GM18909 (cell line): ENCODE data around the gene TOB1.

Experiments
- ATAC-seq: cut with Tn5 transposase; IDR thresholded peaks from one replicate; pipeline ENCODE4 v1.9.1; 2021; ENCODE audit warnings: mild to moderate bottlenecking; ENCODE audit not compliant: unreplicated experiment, poor library complexity

The TOB1 gene

DNA sequence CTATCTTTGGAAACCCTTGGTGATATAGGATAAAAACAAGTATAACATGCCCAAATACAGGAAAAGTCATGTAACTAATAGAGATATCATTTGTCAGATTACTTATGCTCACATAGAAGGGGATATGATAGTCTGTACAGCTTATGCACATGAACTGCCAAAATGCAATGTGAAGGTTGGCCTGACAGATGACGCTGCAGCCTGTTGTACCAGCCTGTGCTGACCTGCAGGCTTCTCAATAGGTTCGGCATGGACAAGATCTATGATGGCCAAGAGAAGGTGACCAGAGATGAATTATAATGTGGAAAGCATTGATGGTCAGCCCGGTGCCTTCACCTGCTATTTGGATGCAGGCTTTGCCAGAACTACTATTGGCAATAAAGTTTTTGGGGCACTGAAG is 18.1 kb downstream of the TOB1 start:
- ATAC-seq, result no peak

DNA sequence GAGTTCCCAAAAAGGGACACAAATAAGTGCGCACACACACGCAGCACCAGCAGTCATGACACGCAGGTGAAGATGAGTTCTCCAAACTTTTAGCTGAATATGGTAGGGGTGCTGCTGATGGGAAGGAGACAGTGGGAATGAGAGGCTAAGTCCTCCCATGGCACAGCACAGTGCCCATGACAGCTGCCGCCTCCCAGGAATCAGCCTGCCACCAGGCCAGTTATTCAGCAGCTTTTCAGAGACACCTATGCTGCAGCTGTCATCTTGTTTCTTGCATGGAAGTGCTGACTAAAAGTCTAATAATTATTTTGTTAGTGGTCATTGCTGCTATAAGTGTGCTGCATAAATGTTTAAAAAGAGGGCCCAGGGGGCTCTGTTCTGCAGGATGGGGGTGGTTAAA is 18.6 kb downstream of the TOB1 start:
- ATAC-seq, result no peak

GRCh38 chr17:50845240-50846147 is 20.7 kb downstream of the TOB1 start:
- ATAC-seq, result no peak

DNA sequence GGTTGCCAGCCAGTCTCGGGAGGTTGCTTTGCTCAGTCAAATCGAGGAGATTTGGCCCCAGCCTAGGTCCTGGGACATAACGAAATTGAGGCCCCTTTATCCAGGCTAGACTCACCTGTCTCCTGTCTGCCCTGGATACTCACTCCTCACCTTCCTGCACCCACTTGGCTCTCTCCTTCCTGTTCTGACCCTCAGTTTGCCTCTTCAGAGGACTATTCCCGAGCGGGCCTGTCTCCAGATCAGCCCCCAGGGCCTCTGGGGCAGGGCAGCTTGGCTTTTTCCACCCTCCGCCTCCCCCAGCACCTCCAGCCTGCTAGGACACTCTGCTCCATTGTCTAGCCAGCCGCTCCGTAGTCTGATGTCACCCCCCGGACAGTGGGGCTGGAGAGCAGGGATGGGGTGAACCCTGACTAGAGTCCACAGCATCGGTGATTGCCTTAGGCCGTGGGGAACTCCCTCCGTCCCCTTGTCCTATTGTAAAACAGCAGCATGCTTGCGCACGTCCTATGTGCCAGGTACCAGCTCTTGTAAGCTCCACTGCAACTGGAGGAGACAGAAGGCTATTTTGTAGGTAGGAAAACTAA is 21.9 kb downstream of the TOB1 start:
- no peak for ATAC-seq

- ATAC-seq, result no peak
Measured at GRCh38 chr17:50843150-50843905, 22.8 kb downstream of the TOB1 start.

DNA sequence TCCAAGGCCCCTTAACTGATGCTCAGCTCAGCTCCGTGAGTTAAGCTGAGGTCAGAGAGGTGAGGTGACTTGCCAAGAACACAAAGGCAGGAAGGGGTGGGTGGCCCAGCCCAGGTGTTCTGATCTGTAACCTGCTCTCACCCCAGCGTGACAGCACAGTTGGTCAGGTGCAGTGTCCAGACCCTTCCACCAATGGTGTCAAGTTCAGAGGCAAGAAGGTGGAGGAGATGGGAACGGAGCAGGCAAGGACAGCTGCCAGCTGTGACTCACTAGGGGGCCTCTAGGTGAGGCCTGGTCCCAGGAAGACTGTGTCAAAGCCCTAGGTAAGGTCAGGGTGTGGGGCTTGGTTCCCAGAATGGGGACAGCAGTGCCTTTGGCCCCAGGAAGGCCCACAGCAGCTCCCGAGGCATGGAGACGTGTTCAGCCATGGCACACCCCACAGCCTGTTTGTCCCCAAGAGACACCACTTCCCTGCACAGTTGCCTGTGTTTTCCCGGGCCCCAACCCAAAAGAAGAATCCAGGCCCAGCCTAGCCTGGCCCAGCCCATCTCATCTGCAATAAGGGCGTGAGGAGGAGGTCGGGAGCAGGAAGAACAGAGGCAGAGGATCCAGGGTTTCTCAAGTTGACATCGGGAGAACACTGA is 23.5 kb downstream of the TOB1 start:
- ATAC-seq, result no peak

DNA sequence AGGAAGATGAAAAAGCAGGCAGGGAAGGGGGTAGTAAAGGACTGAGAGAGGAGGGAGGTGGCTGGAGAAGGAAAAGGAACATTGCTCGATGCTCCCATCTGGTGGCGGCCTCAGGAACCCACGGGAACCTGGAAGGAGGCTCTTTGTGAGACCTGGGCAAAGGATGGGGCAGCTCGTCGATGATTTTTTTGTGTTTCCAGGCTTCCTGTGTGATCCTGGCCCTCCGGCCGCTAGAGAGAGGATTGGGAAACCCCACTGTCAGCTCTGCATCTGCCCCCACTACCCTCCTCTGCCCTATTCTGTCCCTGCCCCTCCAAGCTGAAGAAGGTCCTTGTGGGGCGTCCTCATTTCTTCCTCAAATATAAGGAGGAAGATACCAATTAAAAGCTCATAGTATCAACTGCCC is 24.2 kb downstream of the TOB1 start:
- no peak for ATAC-seq

- no peak for ATAC-seq
Measured at GRCh38 chr17:50841277-50841948, 24.7 kb downstream of the TOB1 start.

DNA sequence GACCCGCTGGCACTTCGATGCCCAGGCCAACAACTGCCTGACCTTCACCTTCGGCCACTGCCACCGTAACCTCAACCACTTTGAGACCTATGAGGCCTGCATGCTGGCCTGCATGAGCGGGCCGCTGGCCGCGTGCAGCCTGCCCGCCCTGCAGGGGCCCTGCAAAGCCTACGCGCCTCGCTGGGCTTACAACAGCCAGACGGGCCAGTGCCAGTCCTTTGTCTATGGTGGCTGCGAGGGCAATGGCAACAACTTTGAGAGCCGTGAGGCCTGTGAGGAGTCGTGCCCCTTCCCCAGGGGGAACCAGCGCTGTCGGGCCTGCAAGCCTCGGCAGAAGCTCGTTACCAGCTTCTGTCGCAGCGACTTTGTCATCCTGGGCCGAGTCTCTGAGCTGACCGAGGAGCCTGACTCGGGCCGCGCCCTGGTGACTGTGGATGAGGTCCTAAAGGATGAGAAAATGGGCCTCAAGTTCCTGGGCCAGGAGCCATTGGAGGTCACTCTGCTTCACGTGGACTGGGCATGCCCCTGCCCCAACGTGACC is 25.8 kb downstream of the TOB1 start:
- no peak for ATAC-seq

- ATAC-seq, result no peak
Measured at GRCh38 chr17:50839591-50840310, 26.4 kb downstream of the TOB1 start.

- ATAC-seq, result no peak
Measured at GRCh38 chr17:50837980-50838954, 27.9 kb downstream of the TOB1 start.

- ATAC-seq, result no peak
Measured at GRCh38 chr17:50837286-50837979, 28.7 kb downstream of the TOB1 start.

- ATAC-seq, result no peak
Measured at GRCh38 chr17:50836826-50837225, 29.3 kb downstream of the TOB1 start.

DNA sequence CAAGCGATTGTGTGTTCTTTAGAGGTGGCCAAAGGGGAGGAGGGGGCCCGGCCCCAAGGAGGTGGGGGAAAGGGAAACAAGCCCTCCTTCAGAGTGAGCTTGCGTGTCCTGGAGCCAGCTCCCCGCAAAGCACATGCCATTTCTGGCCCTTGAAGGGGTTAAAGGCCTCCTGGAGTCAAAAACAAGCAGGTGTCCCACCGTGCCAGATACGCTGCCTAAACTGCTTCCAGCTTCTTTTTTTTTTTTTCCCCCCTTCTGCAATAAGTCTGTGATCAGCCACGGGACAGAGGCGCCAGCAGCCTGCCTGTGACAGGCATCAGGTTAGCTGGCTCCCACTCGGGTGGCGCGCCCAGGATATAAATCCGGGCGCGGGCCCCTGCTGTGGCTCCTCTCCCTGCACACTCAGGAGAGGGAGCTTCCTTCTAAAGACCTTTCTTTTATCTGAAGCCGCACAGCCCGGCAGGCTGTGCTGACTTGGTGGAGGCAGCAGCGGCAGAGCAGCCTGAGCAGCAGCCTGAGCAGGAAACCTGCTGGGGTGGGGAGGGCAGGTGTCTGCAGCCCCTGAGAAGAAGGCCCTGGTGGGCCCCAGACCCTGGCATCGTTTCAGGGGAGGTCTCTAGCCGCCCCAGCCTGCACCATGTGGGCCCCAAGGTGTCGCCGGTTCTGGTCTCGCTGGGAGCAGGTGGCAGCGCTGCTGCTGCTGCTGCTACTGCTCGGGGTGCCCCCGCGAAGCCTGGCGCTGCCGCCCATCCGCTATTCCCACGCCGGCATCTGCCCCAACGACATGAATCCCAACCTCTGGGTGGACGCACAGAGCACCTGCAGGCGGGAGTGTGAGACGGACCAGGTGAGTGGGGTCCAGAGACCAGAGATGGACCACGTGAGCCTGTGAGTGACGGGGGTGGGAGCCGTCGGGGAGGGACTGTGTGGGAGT is 30.6 kb downstream of the TOB1 start, which contains the start of gene WFIKKN2:
TSS of gene WFIKKN2 (plus strand) at position 286 of the 934 bp plus-strand sequence. CDS start at position 638, 352 bp downstream.
- no peak for ATAC-seq

DNA sequence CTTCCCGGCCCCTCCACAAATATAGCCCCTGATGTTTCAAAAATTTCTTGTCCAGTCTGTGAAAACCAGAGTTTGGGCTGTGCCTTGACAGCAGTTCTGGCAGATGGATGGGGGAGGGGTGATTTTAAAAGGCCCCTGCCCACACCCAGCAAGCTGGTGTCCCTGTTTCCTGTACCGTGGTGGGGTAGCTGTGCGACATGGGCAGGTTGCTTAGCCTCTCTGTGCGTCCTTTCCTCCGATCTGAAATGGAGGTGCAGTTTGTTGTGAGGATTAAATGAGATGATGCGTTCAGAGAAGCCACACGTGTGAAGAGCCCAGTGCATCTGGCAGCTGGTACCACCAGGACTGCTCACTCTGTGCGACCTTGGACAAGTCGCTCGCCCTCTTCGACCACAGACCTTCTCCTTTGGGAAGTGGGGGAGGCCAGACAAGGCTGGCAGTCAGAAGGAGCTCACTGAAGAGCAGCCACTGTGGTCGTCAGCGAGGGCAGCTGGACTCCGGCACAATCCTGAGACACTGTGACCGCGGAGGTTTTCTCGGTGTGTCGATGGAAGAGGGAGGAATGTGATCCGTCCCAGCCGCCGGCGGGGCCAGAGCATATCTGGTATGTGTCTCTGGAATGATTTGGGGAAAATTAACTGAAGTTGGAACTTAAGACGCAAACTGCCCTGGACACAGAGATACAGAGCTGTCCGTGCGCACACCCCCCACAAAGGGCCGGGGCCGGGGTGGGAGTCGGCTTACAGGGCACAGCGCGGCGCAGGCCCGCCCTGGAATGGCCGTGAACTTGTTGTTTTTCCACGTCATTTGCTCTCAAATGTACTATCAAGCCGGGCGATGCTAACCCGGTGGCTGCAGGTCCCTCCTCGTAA is 31.5 kb downstream of the TOB1 start:
- ATAC-seq, result no peak
